H1 (cell line): ENCODE results near the gene PAQR5. TPM values are rescaled to one million over a fixed set of nuclear protein-coding genes. Genes with fewer than 3 reads are reported as not detected.

ENCODE experiments used
- CTCF ChIA-PET: fragments of 300-600 bp; sonication (Branson Sonifier 250); formaldehyde crosslinking; loops from one replicate; lab custom pipeline; 2021; ENCODE audit not compliant: partially characterized antibody; lab: Charles Lee
- POLR2A ChIA-PET: fragments of 300-600 bp; sonication (Branson Sonifier 250); formaldehyde crosslinking; loops from one replicate; lab custom pipeline; 2021; ENCODE audit warnings: inconsistent platforms; ENCODE audit not compliant: partially characterized antibody; lab: Charles Lee
- DNase-seq, 2 experiments: peaks; one replicate each; pipeline versions ENCODE4 v3.0.0 to v3.0.0-alpha.2; 2010 to 2022; ENCODE audit warnings: low spot score in 2 of 2, low read depth in 1 of 2, mixed read lengths in 1 of 2
- FAIRE-seq: peaks from 2 replicates; lab custom pipeline; 2011; peaks lifted over from hg19 to GRCh38; lab: Jason Lieb, UNC
- H2AFZ ChIP-seq: 2 replicates; pipeline ENCODE4 v1.8.1; 2012; ENCODE audit warnings: low read length, inconsistent platforms
- H2AK5ac ChIP-seq: 2 replicates; pipeline ENCODE4 v1.6.1; 2013; ENCODE audit warnings: low read depth, low read length
- H2BK120ac ChIP-seq: replicated peaks from 2 replicates; pipeline ENCODE3; 2013; ENCODE audit warnings: low read depth, low read length, inconsistent platforms
- H2BK12ac ChIP-seq: 2 replicates; pipeline ENCODE4 v1.6.1; 2013; ENCODE audit warnings: low read depth, low read length
- H2BK15ac ChIP-seq: 2 replicates; pipeline ENCODE4 v1.6.1; 2013; ENCODE audit warnings: low read length
- H2BK20ac ChIP-seq: 2 replicates; pipeline ENCODE4 v1.6.1; 2013; ENCODE audit warnings: low read length
- H2BK5ac ChIP-seq: 2 replicates; pipeline ENCODE4 v1.6.1; 2013; ENCODE audit warnings: low read depth, low read length
- H3K14ac ChIP-seq: 2 replicates; pipeline ENCODE4 v1.6.1; 2013; ENCODE audit warnings: inconsistent platforms; ENCODE audit not compliant: insufficient read length
- H3K18ac ChIP-seq: 2 replicates; pipeline ENCODE4 v1.6.1; 2013; ENCODE audit warnings: low read length; ENCODE audit errors: extremely low read depth
- H3K23ac ChIP-seq: 2 replicates; pipeline ENCODE4 v1.6.1; 2013; ENCODE audit warnings: inconsistent platforms; ENCODE audit not compliant: insufficient read length
- H3K23me2 ChIP-seq: 2 replicates; pipeline ENCODE4 v1.6.1; 2013; ENCODE audit warnings: low read depth, low read length
- H3K27ac ChIP-seq: 2 replicates; pipeline ENCODE4 v1.6.1; 2011; ENCODE audit warnings: low read depth, low read length, inconsistent platforms
- H3K27me3 ChIP-seq, 4 experiments: replicated peaks in 1 of 4; 1 replicate in 1 of 4; 2 replicates in 3 of 4; pipeline versions ENCODE4 v1.6.1 to v1.8.1; 2011 to 2013; ENCODE audit warnings: low read length in 3 of 4, mild to moderate bottlenecking in 3 of 4, inconsistent platforms in 2 of 4, mixed read lengths in 2 of 4, moderate library complexity in 1 of 4; ENCODE audit not compliant: control insufficient read depth in 3 of 4, insufficient read depth in 3 of 4; ENCODE audit errors: extremely low read depth in 1 of 4
- H3K36me3 ChIP-seq, 4 experiments: 2 replicates each; pipeline versions ENCODE4 v1.6.1 to v1.8.1; 2011 to 2013; ENCODE audit warnings: mild to moderate bottlenecking in 4 of 4, low read length in 3 of 4, moderate library complexity in 2 of 4, control low read depth in 1 of 4, inconsistent platforms in 1 of 4; ENCODE audit not compliant: insufficient read depth in 4 of 4, control insufficient read depth in 2 of 4
- H3K4ac ChIP-seq: replicated peaks from 2 replicates; pipeline ENCODE3; 2013; ENCODE audit warnings: low read length, low read depth, mixed read lengths, inconsistent platforms; ENCODE audit not compliant: insufficient read length
- H3K4me1 ChIP-seq, 4 experiments: replicated peaks in 1 of 4; 1 replicate in 1 of 4; 2 replicates in 3 of 4; pipeline versions ENCODE4 v1.6.1 to v1.8.1; 2011 to 2013; ENCODE audit warnings: low read length in 3 of 4, inconsistent platforms in 2 of 4, mixed read lengths in 1 of 4; ENCODE audit not compliant: insufficient read depth in 4 of 4, control insufficient read depth in 3 of 4
- H3K4me2 ChIP-seq, 2 experiments: 2 replicates each; pipeline versions ENCODE4 v1.6.1 to v1.8.1; 2011 to 2013; ENCODE audit warnings: low read depth in 2 of 2, low read length in 2 of 2, control low read depth in 1 of 2, inconsistent platforms in 1 of 2, mild to moderate bottlenecking in 1 of 2; ENCODE audit not compliant: insufficient read depth in 1 of 2
- H3K4me3 ChIP-seq, 4 experiments: fragments of 200-600, 300-600 bp in 1 of 4; sonication (generic), shearing (Covaris generic), sonication (Bioruptor Twin) in 1 of 4; 2 replicates each; pipeline versions ENCODE4 v1.5.1 to v1.8.1; 2011 to 2016; ENCODE audit warnings: low read length in 4 of 4, low read depth in 3 of 4, control low read depth in 2 of 4, inconsistent platforms in 2 of 4, mild to moderate bottlenecking in 2 of 4, mixed read lengths in 1 of 4, moderate library complexity in 1 of 4; ENCODE audit not compliant: insufficient read depth in 2 of 4; ENCODE audit errors: extremely low read depth in 1 of 4
- H3K56ac ChIP-seq: replicated peaks from 2 replicates; pipeline ENCODE3; 2013; ENCODE audit warnings: low read depth, mild to moderate bottlenecking, mixed read lengths, low read length, inconsistent platforms; ENCODE audit not compliant: insufficient read length
- H3K79me1 ChIP-seq: 2 replicates; pipeline ENCODE4 v1.6.1; 2013; ENCODE audit warnings: low read depth, low read length, control low read depth
- H3K79me2 ChIP-seq, 2 experiments: 2 replicates each; pipeline versions ENCODE4 v1.6.1 to v1.8.1; 2012 to 2013; ENCODE audit warnings: low read length in 2 of 2, mild to moderate bottlenecking in 2 of 2, inconsistent platforms in 1 of 2; ENCODE audit not compliant: insufficient read depth in 2 of 2, control insufficient read depth in 1 of 2
- H3K9ac ChIP-seq, 4 experiments: replicated peaks in 1 of 4; 1 replicate in 1 of 4; 2 replicates in 3 of 4; pipeline versions ENCODE4 v1.6.1 to v1.8.1; 2011 to 2013; ENCODE audit warnings: low read depth in 3 of 4, low read length in 3 of 4, control low read depth in 2 of 4, mild to moderate bottlenecking in 2 of 4, moderate library complexity in 2 of 4, inconsistent platforms in 1 of 4; ENCODE audit errors: extremely low read depth in 1 of 4
- H3K9me3 ChIP-seq, 2 experiments: 2 replicates each; pipeline versions ENCODE4 v1.6.1 to v1.8.1; 2012 to 2013; ENCODE audit warnings: mild to moderate bottlenecking in 2 of 2, moderate library complexity in 2 of 2, control low read depth in 1 of 2, inconsistent platforms in 1 of 2, low read depth in 1 of 2, low read length in 1 of 2, mixed read lengths in 1 of 2; ENCODE audit not compliant: insufficient read depth in 2 of 2
- H4K20me1 ChIP-seq, 2 experiments: replicated peaks in 1 of 2; 2 replicates each; pipeline versions ENCODE3 to v1.8.1; 2011 to 2013; ENCODE audit warnings: inconsistent platforms in 2 of 2, low read length in 2 of 2, mild to moderate bottlenecking in 1 of 2; ENCODE audit not compliant: insufficient read depth in 2 of 2, control insufficient read depth in 1 of 2
- H4K5ac ChIP-seq: 2 replicates; pipeline ENCODE4 v1.6.1; 2013; ENCODE audit warnings: low read length, low read depth, mixed read lengths, inconsistent platforms; ENCODE audit not compliant: insufficient read length
- H4K8ac ChIP-seq: 2 replicates; pipeline ENCODE4 v1.8.0; 2013; ENCODE audit warnings: mild to moderate bottlenecking, moderate library complexity, low read length, inconsistent platforms; ENCODE audit not compliant: insufficient read depth; ENCODE audit errors: extremely low read depth
- H4K91ac ChIP-seq: replicated peaks from 2 replicates; pipeline ENCODE3; 2013; ENCODE audit warnings: low read length, mixed read lengths, inconsistent platforms; ENCODE audit not compliant: insufficient read length
- ASH2L ChIP-seq: fragments of 200-600, 300-600 bp; sonication (generic); IDR thresholded peaks from one replicate; pipeline ENCODE4 v1.7.1; 2017; ENCODE audit warnings: low read length
- BRCA1 ChIP-seq: IDR thresholded peaks from 2 replicates; pipeline ENCODE4 v1.6.1; 2012; ENCODE audit warnings: low read depth, low read length, improper control_type of control experiment
- CHD1 ChIP-seq: IDR thresholded peaks from 2 replicates; pipeline ENCODE4 v1.6.1; 2012; ENCODE audit warnings: low read depth, low read length, improper control_type of control experiment
- CHD2 ChIP-seq: IDR thresholded peaks from 2 replicates; pipeline ENCODE4 v1.6.1; 2012; ENCODE audit warnings: low read length, improper control_type of control experiment
- CREB1 ChIP-seq: IDR thresholded peaks from 2 replicates; pipeline ENCODE4 v1.6.1; 2012; ENCODE audit warnings: inconsistent platforms
- MAFK ChIP-seq: IDR thresholded peaks from 2 replicates; pipeline ENCODE4 v1.6.1; 2012; ENCODE audit warnings: low read depth, mild to moderate bottlenecking, improper control_type of control experiment, low read length
- NRF1 ChIP-seq: IDR thresholded peaks from 2 replicates; pipeline ENCODE4 v1.6.1; 2011; ENCODE audit warnings: mild to moderate bottlenecking, low read depth, low read length, improper control_type of control experiment
- SIN3A ChIP-seq, 2 experiments: IDR thresholded peaks in 1 of 2; conservative IDR thresholded peaks in 1 of 2; 2 replicates each; pipeline ENCODE4 v1.6.1; 2011 to 2012; ENCODE audit warnings: low read length in 2 of 2, improper control_type of control experiment in 1 of 2, low read depth in 1 of 2, mild to moderate bottlenecking in 1 of 2
- SIRT6 ChIP-seq: IDR thresholded peaks from one replicate; pipeline ENCODE4 v1.7.1; 2012; ENCODE audit warnings: low read length, inconsistent platforms
- SIX5 ChIP-seq: IDR thresholded peaks from 2 replicates; pipeline ENCODE4 v1.6.1; 2011; ENCODE audit warnings: mild to moderate bottlenecking, low read depth, low read length
- TBP ChIP-seq: IDR thresholded peaks from 2 replicates; pipeline ENCODE4 v1.6.1; 2011; ENCODE audit warnings: low read depth, low read length, improper control_type of control experiment
- TCF12 ChIP-seq: IDR thresholded peaks from 2 replicates; pipeline ENCODE4 v1.6.1; 2011; ENCODE audit warnings: low read depth, mild to moderate bottlenecking, low read length
- whole genome bisulfite sequencing, 2 experiments: shearing (Covaris generic) in 1 of 2; methylation state at CpG; one replicate each; pipeline versions ENCODE4 v1.1.6 to v1.1.7; 2013 to 2015; ENCODE audit warnings: low lambda C conversion rate in 2 of 2, mixed read lengths in 2 of 2, inconsistent platforms in 1 of 2, low coverage in 1 of 2, missing lambda C conversion rate in 1 of 2; ENCODE audit not compliant: insufficient replicate concordance in 2 of 2, insufficient coverage in 1 of 2, insufficient read length in 1 of 2; ENCODE audit errors: extremely low coverage in 1 of 2, missing lambda C conversion rate in 1 of 2; 5-methylcytosine and 5-hydroxymethylcytosine counted together
- polyA plus RNA-seq, 7 experiments: library from polyadenylated mRNA; depleted of rRNA in 3 of 7; stranded (reverse) in 5 of 7; unstranded in 2 of 7; fragments of >200 nt in 5 of 7; fragments of 200-250 nt in 2 of 7; gene quantifications; 1 replicate in 5 of 7; 2 replicates in 1 of 7; 4 replicates in 1 of 7; pipeline versions ENCODE4 v1.2.1 to v1.2.3, GENCODE V29; 2011 to 2013; ENCODE audit warnings: missing spikeins in 2 of 7, mixed read lengths in 2 of 7
- total RNA-seq: library from RNA; stranded (reverse); fragmentation: NEBNext Ultra II Directional; extraction: Animal tissue kit (Norgen Biotek cat#: 25700); gene quantifications from 2 replicates; pipeline ENCODE4 v1.2.1, GENCODE V29; 2021
- TF ChIP-seq, protein P1 (sequence below), 3 experiments: IDR thresholded peaks; 1 replicate in 2 of 3; 2 replicates in 1 of 3; pipeline versions ENCODE4 v1.5.1 to v1.6.1; 2011; ENCODE audit warnings: low read length in 3 of 3, mild to moderate bottlenecking in 3 of 3, inconsistent platforms in 2 of 3, low read depth in 1 of 3, moderate library complexity in 1 of 3; ENCODE audit not compliant: insufficient read depth in 1 of 3; ENCODE audit errors: control extremely low read depth in 1 of 3

PAQR5 gene
- total and polyA plus RNA-seq, 2 of the 8 experiments (the other 6 are each of a cell fraction or from before 2014, with no cell fraction given): 8.7 to 18.1 TPM

DNA sequence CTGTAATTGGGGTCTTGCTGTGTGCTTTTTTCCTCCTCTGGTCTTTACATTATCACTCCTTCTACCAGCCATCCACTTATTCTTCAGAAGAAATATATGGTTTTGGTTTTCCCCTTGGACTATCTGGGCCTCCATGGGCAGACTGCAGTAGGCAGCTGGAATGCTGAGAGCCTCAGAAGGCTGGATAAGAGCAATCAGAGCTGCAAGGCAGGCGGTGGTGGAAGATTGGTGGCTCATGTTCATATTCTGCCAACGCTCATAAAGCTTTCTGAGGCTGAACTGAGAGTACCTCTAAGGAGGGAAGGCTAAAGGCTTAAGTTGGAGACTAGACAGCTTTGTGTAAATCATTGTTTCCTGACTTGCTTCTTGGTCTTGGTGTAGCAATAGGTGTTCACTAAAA lies 148.2 kb downstream of the PAQR5 start:
- no peak overlapping the region for H2BK120ac ChIP-seq
- H4K8ac ChIP-seq: no peak overlapping the region
- H2AK5ac ChIP-seq: no peak overlapping the region
- no peak overlapping the region for H3K4me2 ChIP-seq
- H3K36me3 ChIP-seq: peaks cover 10 to 59% (median 43%) of the 10 kb centered on the region in 4 experiments
- H3K23ac ChIP-seq: no peak overlapping the region
- peaks cover 0 to 2% (median 0%) of the 10 kb centered on the region in 4 experiments; a peak in 1 of 7 replicates for H3K27me3 ChIP-seq
- ChIA-PET POLR2A (interaction anchor here (1.0 to 3.1 kb wide), 4 partner anchors 9 to 19 kb away, joined by 3 to 15 read pairs (median 4); no protein-coding TSS in a partner anchor), CTCF (interaction anchor here (1.2 kb wide), 1 partner anchor 19 kb away, joined by 5 read pairs; no protein-coding TSS in a partner anchor)
- no peak overlapping the region for H4K5ac ChIP-seq
- WGBS, 2 experiments: 97% methylated on average over 2 of the region's 2 CpGs; no CpG with 5 or more reads in 1 of the 2 experiments
- H3K56ac ChIP-seq: no peak overlapping the region
- H3K79me1 ChIP-seq: no peaks in the 10 kb centered on the region
- peaks cover 1 to 5% of the 10 kb centered on the region in 2 experiments for H4K20me1 ChIP-seq
- H3K23me2 ChIP-seq: peaks cover 2% of the 10 kb centered on the region; the same call in 1 of the 2 replicates
- no peak overlapping the region for H3K18ac ChIP-seq
- H3K4me3 ChIP-seq: no peak overlapping the region
- H4K91ac ChIP-seq: no peak overlapping the region
- no peak overlapping the region for H2BK15ac ChIP-seq
- no peak overlapping the region for H2AFZ ChIP-seq
- no peaks in the 10 kb centered on the region for H3K9me3 ChIP-seq
- no peak for FAIRE-seq
- peaks cover 0 to 3% (median 0%) of the 10 kb centered on the region in 4 experiments; a peak in 1 of 7 replicates for H3K4me1 ChIP-seq
- no peak overlapping the region for H3K4ac ChIP-seq
- DNase-seq: no peak
- no peak overlapping the region for H3K14ac ChIP-seq
- H2BK20ac ChIP-seq: no peak overlapping the region
- H2BK5ac ChIP-seq: no peak overlapping the region
- no peak overlapping the region for H2BK12ac ChIP-seq
- no peak overlapping the region for H3K27ac ChIP-seq
- H3K79me2 ChIP-seq: peaks cover 0 to 3% of the 10 kb centered on the region in 2 experiments; a peak in 1 of 4 replicates
- H3K9ac ChIP-seq: no peak overlapping the region
- TF ChIP-seq CHD2 (no peak), TBP (no peak), CREB1 (no peak), CHD1 (no peak), BRCA1 (no peak), TCF12 (no peak), MAFK (no peak), SIX5 (no peak), SIRT6 (no peak), NRF1 (no peak), ASH2L (no peak), SIN3A (conservative IDR thresholded peaks at IDR 0.05 in 1 of 2, IDR thresholded peaks at IDR 0.05 in 1 of 2; ENCODE audit: low read depth in 1 of 2, low read length in 2 of 2) (no peak)
- TF ChIP-seq, protein P1, sequence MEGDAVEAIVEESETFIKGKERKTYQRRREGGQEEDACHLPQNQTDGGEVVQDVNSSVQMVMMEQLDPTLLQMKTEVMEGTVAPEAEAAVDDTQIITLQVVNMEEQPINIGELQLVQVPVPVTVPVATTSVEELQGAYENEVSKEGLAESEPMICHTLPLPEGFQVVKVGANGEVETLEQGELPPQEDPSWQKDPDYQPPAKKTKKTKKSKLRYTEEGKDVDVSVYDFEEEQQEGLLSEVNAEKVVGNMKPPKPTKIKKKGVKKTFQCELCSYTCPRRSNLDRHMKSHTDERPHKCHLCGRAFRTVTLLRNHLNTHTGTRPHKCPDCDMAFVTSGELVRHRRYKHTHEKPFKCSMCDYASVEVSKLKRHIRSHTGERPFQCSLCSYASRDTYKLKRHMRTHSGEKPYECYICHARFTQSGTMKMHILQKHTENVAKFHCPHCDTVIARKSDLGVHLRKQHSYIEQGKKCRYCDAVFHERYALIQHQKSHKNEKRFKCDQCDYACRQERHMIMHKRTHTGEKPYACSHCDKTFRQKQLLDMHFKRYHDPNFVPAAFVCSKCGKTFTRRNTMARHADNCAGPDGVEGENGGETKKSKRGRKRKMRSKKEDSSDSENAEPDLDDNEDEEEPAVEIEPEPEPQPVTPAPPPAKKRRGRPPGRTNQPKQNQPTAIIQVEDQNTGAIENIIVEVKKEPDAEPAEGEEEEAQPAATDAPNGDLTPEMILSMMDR (IDR thresholded peaks at IDR 0.05; ENCODE audit: control extremely low read depth in 1 of 3, insufficient read depth in 1 of 3, low read depth in 1 of 3, low read length in 3 of 3): no peak
